Measurements from ENCODE around the gene LHX3. TPM values are rescaled to one million over a fixed set of nuclear protein-coding genes. Genes with fewer than 3 reads are reported as not detected.

The LHX3 gene
- total RNA-seq, 4 donors from 2014 or later, result not detected

DNA sequence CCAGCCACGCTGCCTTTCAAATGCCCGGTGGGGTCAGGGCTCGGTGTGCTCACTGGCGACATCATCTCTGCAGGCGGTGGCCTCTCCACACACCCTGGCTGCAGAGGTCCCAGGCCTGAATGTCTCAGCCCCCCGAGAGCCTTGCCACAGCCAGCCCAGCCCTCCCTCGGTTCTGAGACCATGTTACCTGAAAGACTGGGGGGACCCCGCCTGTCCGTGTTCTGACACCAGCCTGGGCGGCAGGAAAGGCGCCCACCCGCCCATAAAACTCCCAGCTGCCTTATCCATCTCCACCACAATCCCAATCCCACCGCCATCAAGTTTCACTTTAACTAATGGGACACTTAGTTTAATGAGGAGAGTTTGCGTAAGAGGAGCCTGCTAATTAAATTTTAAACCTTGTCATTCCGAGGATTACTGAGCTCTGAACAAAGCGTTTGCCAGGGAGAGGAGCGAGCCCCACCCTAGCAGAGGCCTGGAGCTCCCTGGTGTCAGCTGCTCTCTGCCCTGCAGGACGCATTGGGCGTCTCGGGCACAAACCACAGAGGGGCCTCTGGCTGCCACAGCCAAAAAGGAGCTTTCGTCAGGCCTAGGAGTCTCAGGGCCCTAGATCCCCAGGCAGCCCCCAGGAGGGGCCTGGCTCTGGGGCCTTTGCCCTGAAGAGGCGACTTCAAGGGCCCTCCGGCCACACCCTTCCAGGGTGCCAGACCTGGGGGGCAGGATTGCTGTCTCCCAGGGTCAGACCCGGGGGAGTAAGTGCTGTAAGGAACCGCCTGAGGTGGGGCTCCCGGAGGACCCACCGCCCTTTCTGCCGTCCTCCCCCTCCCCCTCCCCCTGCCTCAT is 15.3 kb downstream of the LHX3 start:
- Histone ChIP-seq H3K27ac (no peak overlapping the region), H3K27me3 (peaks cover 19 to 100% (median 31%) of the 10 kb centered on the region in 4 donors), H3K4me1 (peaks cover 0 to 18% (median 0%) of the 10 kb centered on the region in 3 donors), H3K9me3 (no peaks in the 10 kb centered on the region), H3K4me3 (no peak overlapping the region), H3K36me3 (no peaks in the 10 kb centered on the region)
- WGBS, 2 donors, result 47 to 66% methylated on average over 5 to 9 of the region's 28 CpGs
- DNase-seq, result no peak
- intact Hi-C loops (cut with DNase I), result no loop called here
- TF ChIP-seq POLR2A (IDR thresholded peaks at IDR 0.05), result no peak
- TF ChIP-seq, protein P1, sequence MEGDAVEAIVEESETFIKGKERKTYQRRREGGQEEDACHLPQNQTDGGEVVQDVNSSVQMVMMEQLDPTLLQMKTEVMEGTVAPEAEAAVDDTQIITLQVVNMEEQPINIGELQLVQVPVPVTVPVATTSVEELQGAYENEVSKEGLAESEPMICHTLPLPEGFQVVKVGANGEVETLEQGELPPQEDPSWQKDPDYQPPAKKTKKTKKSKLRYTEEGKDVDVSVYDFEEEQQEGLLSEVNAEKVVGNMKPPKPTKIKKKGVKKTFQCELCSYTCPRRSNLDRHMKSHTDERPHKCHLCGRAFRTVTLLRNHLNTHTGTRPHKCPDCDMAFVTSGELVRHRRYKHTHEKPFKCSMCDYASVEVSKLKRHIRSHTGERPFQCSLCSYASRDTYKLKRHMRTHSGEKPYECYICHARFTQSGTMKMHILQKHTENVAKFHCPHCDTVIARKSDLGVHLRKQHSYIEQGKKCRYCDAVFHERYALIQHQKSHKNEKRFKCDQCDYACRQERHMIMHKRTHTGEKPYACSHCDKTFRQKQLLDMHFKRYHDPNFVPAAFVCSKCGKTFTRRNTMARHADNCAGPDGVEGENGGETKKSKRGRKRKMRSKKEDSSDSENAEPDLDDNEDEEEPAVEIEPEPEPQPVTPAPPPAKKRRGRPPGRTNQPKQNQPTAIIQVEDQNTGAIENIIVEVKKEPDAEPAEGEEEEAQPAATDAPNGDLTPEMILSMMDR (IDR thresholded peaks at IDR 0.05), result no peak

DNA sequence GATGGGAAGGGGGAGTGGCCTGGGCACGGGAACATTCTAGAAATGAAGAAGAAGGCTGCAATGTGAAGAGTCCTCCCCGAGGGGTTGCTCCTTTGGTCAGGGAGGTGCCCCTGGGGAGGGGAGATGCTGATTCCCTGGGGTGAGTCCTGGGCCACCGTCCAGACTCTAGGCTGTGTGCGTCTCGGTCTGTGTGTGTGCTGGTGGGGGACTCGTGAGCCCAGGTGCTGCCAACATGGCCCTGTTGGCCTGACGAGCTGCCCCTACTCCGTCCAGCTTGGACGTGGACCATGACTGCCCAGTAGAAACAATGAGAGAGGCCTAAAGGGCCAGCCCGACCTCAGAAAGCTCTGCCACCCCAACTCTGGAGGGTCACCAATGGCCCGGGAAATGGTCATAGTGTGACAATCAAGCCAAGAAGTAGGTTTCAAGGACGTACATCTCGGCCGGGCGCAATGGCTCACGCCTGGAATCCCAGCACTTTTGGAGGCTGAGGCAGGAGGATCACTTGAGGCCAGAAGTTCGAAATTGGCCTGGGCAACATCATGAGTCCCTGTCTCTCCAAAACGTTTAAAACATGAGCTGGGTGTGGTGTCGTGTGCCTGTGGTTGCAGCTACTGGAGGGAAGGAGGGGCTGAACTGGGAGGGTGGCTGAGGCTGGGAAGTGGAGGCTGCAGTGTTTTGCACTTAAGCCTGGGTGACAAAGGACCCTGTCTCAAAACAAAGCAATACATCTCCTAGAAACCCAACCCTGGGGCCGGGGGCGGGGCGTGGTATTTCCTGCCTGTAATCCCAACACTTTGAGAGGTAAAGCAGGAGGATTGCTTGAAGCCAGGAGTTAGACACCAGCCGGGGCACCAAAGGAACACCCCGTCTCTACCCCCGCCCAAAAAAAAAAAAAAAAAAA is 17.0 kb downstream of the LHX3 start:
- Histone ChIP-seq H3K9me3 (no peaks in the 10 kb centered on the region), H3K4me1 (peaks cover 0 to 5% (median 0%) of the 10 kb centered on the region in 3 donors), H3K27me3 (peaks cover 9 to 100% (median 18%) of the 10 kb centered on the region in 4 donors), H3K36me3 (no peaks in the 10 kb centered on the region), H3K4me3 (no peak overlapping the region), H3K27ac (no peak overlapping the region)
- intact Hi-C loops (cut with DNase I), result no loop called here
- DNase-seq, result no peak
- 56 to 57% methylated on average over 15 to 16 of the region's 25 CpGs for WGBS, 2 donors
- TF ChIP-seq, protein P1 (IDR thresholded peaks at IDR 0.05), result no peak
- no peak for TF ChIP-seq POLR2A (IDR thresholded peaks at IDR 0.05)

DNA sequence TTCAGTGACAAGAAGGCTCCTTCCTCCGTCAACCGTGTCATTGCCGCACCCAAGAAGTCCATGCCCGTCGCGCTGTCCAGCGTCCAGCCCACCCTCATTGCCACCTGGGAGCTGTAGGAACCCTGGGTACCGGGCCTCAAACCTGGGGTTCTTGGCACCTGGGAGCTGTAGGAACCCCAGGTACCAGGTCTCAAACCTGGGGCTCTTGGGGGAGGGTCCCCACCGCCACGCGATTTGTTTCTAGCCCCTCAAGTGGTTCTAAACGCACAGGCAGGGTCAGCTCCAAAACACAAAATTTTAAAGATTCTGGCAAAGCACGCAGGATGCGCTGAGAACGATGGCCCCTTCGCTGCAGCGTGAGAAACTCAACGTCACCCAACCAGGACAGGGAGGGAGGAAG is 17.7 kb downstream of the LHX3 start:
- TF ChIP-seq POLR2A (IDR thresholded peaks at IDR 0.05), result no peak
- TF ChIP-seq, protein P1 (IDR thresholded peaks at IDR 0.05), result no peak
- intact Hi-C loops (cut with DNase I), result no loop called here
- Histone ChIP-seq H3K4me3 (no peak overlapping the region), H3K27me3 (peaks cover 2 to 100% (median 11%) of the 10 kb centered on the region in 4 donors), H3K27ac (no peak overlapping the region), H3K36me3 (no peaks in the 10 kb centered on the region), H3K4me1 (no peaks in the 10 kb centered on the region), H3K9me3 (no peaks in the 10 kb centered on the region)
- no peak for DNase-seq
- 89 to 92% methylated on average over 14 to 18 of the region's 18 CpGs for WGBS, 2 donors

GRCh38 chr9:136186386-136186785 is 18.5 kb downstream of the LHX3 start:
- TF ChIP-seq POLR2A (IDR thresholded peaks at IDR 0.05), result no peak
- TF ChIP-seq, protein P1 (IDR thresholded peaks at IDR 0.05), result no peak
- Histone ChIP-seq H3K27ac (no peak overlapping the region), H3K4me1 (no peaks in the 10 kb centered on the region), H3K36me3 (no peaks in the 10 kb centered on the region), H3K9me3 (no peaks in the 10 kb centered on the region), H3K27me3 (peaks cover 0 to 97% (median 4%) of the 10 kb centered on the region in 4 donors), H3K4me3 (no peak overlapping the region)
- 46 to 62% methylated on average over 6 to 10 of the region's 14 CpGs for WGBS, 2 donors
- intact Hi-C loops (cut with DNase I), result no loop called here
- DNase-seq, result no peak
